WERI-Rb-1 (cell line): Measurements from ENCODE around the gene RBM45.

Experiments used
- DNase-seq: peaks from one replicate; pipeline ENCODE4 v3.0.0-alpha.2; 2020
- H3K27ac ChIP-seq: fragments of 250-450 bp; sonication (Bioruptor Pico); 2 replicates; pipeline ENCODE4 v1.5.1; 2020; ENCODE audit warnings: mild to moderate bottlenecking, moderate library complexity
- H3K27me3 ChIP-seq: fragments of 250-450 bp; sonication (Bioruptor Pico); 2 replicates; pipeline ENCODE4 v1.5.1; 2021; ENCODE audit warnings: mild to moderate bottlenecking, low read depth, moderate library complexity; ENCODE audit not compliant: insufficient read depth, severe bottlenecking
- H3K36me3 ChIP-seq: fragments of 250-450 bp; sonication (Bioruptor Pico); 2 replicates; pipeline ENCODE4 v1.5.1; 2020; ENCODE audit warnings: mild to moderate bottlenecking, moderate library complexity
- H3K4me3 ChIP-seq: 2 replicates; pipeline ENCODE4 v1.5.1; 2011; ENCODE audit warnings: low read depth, mild to moderate bottlenecking, control low read depth, low read length
- H3K9me3 ChIP-seq: fragments of 250-450 bp; sonication (Bioruptor Pico); 2 replicates; pipeline ENCODE4 v1.5.1; 2021; ENCODE audit warnings: mild to moderate bottlenecking, moderate library complexity; ENCODE audit not compliant: severe bottlenecking
- CTCF ChIP-seq: IDR thresholded peaks from 2 replicates; pipeline ENCODE4 v1.5.1; 2011; ENCODE audit warnings: low read depth, mild to moderate bottlenecking, control low read depth, inconsistent platforms, low read length

RBM45 gene

GRCh38 chr2:178112202-178113152 is at the start of gene RBM45:
Gene RBM45 (plus strand): TSS chr2:178112437. CDS start chr2:178112547, 110 bp downstream.
- no peaks in the 10 kb centered on the region for H3K36me3 ChIP-seq
- TF ChIP-seq CTCF = peak; percentile 97

GRCh38 chr2:178066324-178066723 is 45.9 kb upstream of the RBM45 start:
- Histone ChIP-seq H3K27me3 (no peaks in the 10 kb centered on the region), H3K9me3 (no peaks in the 10 kb centered on the region), H3K27ac (no peak overlapping the region), H3K4me3 (no peak overlapping the region), H3K36me3 (no peaks in the 10 kb centered on the region)
- TF ChIP-seq CTCF = no peak
- no peak for DNase-seq

More at GRCh38 chr2:178112202-178113152, at the start of gene RBM45:
- peak within 1 kb of the TSS; percentile 51 for H3K27ac ChIP-seq
- H3K9me3 ChIP-seq = no peaks in the 10 kb centered on the region
- no peaks in the 10 kb centered on the region for H3K27me3 ChIP-seq
- DNase-seq = peak; percentile 93
- H3K4me3 ChIP-seq = peak within 1 kb of the TSS; percentile 98

GRCh38 chr2:178066890-178067669 is 45.2 kb upstream of the RBM45 start:
- no peak overlapping the region for H3K27ac ChIP-seq
- no peaks in the 10 kb centered on the region for H3K36me3 ChIP-seq
- H3K4me3 ChIP-seq = no peak overlapping the region
- H3K9me3 ChIP-seq = no peaks in the 10 kb centered on the region
- DNase-seq = peak; percentile 21
- H3K27me3 ChIP-seq = no peaks in the 10 kb centered on the region
- no peak for TF ChIP-seq CTCF

- H3K27ac ChIP-seq = no peak overlapping the region
- no peaks in the 10 kb centered on the region for H3K36me3 ChIP-seq
- DNase-seq = no peak
- TF ChIP-seq CTCF = no peak
- no peaks in the 10 kb centered on the region for H3K9me3 ChIP-seq
- no peak overlapping the region for H3K4me3 ChIP-seq
- H3K27me3 ChIP-seq = no peaks in the 10 kb centered on the region
Measured at GRCh38 chr2:178068823-178069454, 43.3 kb upstream of the RBM45 start.

- Histone ChIP-seq H3K36me3 (no peaks in the 10 kb centered on the region), H3K4me3 (no peak overlapping the region), H3K27me3 (no peaks in the 10 kb centered on the region), H3K27ac (no peak overlapping the region), H3K9me3 (no peaks in the 10 kb centered on the region)
- DNase-seq = peak; percentile 24
- TF ChIP-seq CTCF = peak; percentile 25; the same call in 1 of the 2 replicates
Measured at GRCh38 chr2:178069551-178069950, 42.7 kb upstream of the RBM45 start.
